HEK293T (cell line): ENCODE results near the gene COL12A1.

Experiments used
- ARNT ChIP-seq: fragments of 450-650 bp; IDR thresholded peaks from 2 replicates; pipeline ENCODE4 v1.6.1; 2017; ENCODE audit warnings: mild to moderate bottlenecking
- BHLHE40 ChIP-seq: fragments of 450-650 bp; IDR thresholded peaks from 2 replicates; pipeline ENCODE4 v1.6.1; 2016; ENCODE audit warnings: mild to moderate bottlenecking, moderate library complexity, borderline replicate concordance
- FOXA1 ChIP-seq: fragments of 450-650 bp; IDR thresholded peaks from 2 replicates; pipeline ENCODE4 v1.6.1; 2016; ENCODE audit warnings: mild to moderate bottlenecking
- SP1 ChIP-seq: fragments of 450-650 bp; IDR thresholded peaks from 2 replicates; pipeline ENCODE4 v1.6.1; 2017
- SUZ12 ChIP-seq: fragments of 450-650 bp; IDR thresholded peaks from 2 replicates; pipeline ENCODE4 v1.6.1; 2016; ENCODE audit warnings: mild to moderate bottlenecking
- ZNF384 ChIP-seq: fragments of 450-650 bp; IDR thresholded peaks from 2 replicates; pipeline ENCODE4 v1.6.1; 2016

DNA sequence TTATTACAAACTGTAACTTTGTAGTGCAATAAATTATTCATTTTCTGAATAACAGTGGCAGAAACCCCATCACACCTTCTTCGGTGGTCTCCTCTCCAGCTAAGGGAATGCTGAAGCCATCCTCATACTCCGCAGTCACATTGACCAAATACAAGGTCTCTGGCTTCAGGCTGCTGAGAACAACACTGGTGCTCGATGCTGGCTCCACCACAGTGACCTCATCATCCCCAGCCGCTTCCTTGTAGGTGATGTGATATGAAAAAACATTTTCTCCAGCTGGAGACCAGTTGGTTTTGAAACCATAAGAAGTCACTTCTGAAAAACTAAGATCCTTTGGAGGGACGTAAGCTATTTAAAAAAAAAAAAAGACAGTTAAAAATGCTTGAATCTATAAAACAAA, 25.0 kb downstream of the COL12A1 start:
- TF ChIP-seq ZNF384 (no peak), FOXA1 (no peak), SP1 (no peak), BHLHE40 (no peak), ARNT (no peak), SUZ12 (no peak)
